HG03558 (cell line): Measurements from ENCODE around the gene STING1.
"Not testable (repeated sequence)": the region's sequence is repeated elsewhere in the genome, so short reads cannot be mapped to it uniquely, and the experiment has no call there.

Experiments
- ATAC-seq: cut with Tn5 transposase; IDR thresholded peaks from one replicate; pipeline ENCODE4 v1.9.1; 2021; ENCODE audit warnings: moderate number of reproducible peaks; ENCODE audit not compliant: unreplicated experiment; ENCODE audit errors: extremely low read depth

STING1 gene

GRCh38 chr5:139503879-139504278, 21.3 kb upstream of the STING1 start:
- ATAC-seq = not testable (repeated sequence)

GRCh38 chr5:139503036-139503817, 20.7 kb upstream of the STING1 start:
- ATAC-seq = not testable (repeated sequence)

- no peak for ATAC-seq
These were observed 18.8 kb upstream of the STING1 start for GRCh38 chr5:139501381-139501780.

- no peak for ATAC-seq
These were observed 13.3 kb upstream of the STING1 start for GRCh38 chr5:139495638-139496435.

- no peak for ATAC-seq
These were observed 12.3 kb upstream of the STING1 start for GRCh38 chr5:139494832-139495231.

GRCh38 chr5:139494256-139494655, 11.7 kb upstream of the STING1 start:
- no peak for ATAC-seq

- no peak for ATAC-seq
These were observed 10.2 kb upstream of the STING1 start for GRCh38 chr5:139492700-139493192.

- ATAC-seq = no peak
These were observed 5.7 kb upstream of the STING1 start for GRCh38 chr5:139488260-139488659.

GRCh38 chr5:139486201-139486600, 3.6 kb upstream of the STING1 start:
- ATAC-seq = no peak

GRCh38 chr5:139482890-139483208, 291 bp upstream of the STING1 start:
- ATAC-seq = not testable (repeated sequence)

GRCh38 chr5:139481580-139482049, 943 bp downstream of the STING1 start:
- ATAC-seq = no peak

- no peak for ATAC-seq
These were observed 1.4 kb downstream of the STING1 start for GRCh38 chr5:139481122-139481533.

GRCh38 chr5:139479729-139480128, 2.8 kb downstream of the STING1 start:
- not testable (repeated sequence) for ATAC-seq

- ATAC-seq = not testable (repeated sequence)
These were observed 3.7 kb downstream of the STING1 start for GRCh38 chr5:139478657-139479423.

- no peak for ATAC-seq
These were observed 6.5 kb downstream of the STING1 start for GRCh38 chr5:139475865-139476617.

- no peak for ATAC-seq
These were observed 7.4 kb downstream of the STING1 start for GRCh38 chr5:139474890-139475791.

GRCh38 chr5:139473565-139473964, 9.0 kb downstream of the STING1 start:
- ATAC-seq = no peak

- ATAC-seq = no peak
These were observed 9.5 kb downstream of the STING1 start for GRCh38 chr5:139473105-139473504.
